Small intestine (tissue), 7 donors: ENCODE results near the gene TAF3. TPM values are rescaled to one million over a fixed set of nuclear protein-coding genes. Genes with fewer than 3 reads are reported as not detected.

ENCODE experiments used
- DNase-seq, 2 donors: peaks; one replicate each; pipeline versions ENCODE4 v3.0.0 to v3.0.0-alpha.2; 2013
- FAIRE-seq: peaks from 2 replicates; lab custom pipeline; 2012; peaks lifted over from hg19 to GRCh38; lab: Jason Lieb, UNC
- H3K27ac ChIP-seq, 3 donors: one replicate each; pipeline ENCODE4 v1.5.1; 2013; ENCODE audit warnings: low read length in 2 of 3, mild to moderate bottlenecking in 2 of 3, control low read depth in 1 of 3, inconsistent platforms in 1 of 3, low read depth in 1 of 3, moderate library complexity in 1 of 3
- H3K27me3 ChIP-seq, 3 donors: one replicate each; pipeline ENCODE4 v1.6.1; 2013; ENCODE audit warnings: low read length in 3 of 3, inconsistent platforms in 1 of 3; ENCODE audit not compliant: control insufficient read depth in 3 of 3, insufficient read depth in 3 of 3
- H3K36me3 ChIP-seq, 3 donors: one replicate each; pipeline ENCODE4 v1.6.1; 2013; ENCODE audit warnings: low read length in 3 of 3, inconsistent platforms in 1 of 3, low read depth in 1 of 3, mild to moderate bottlenecking in 1 of 3, moderate library complexity in 1 of 3; ENCODE audit not compliant: control insufficient read depth in 3 of 3, insufficient read depth in 2 of 3
- H3K4me1 ChIP-seq, 3 donors: one replicate each; pipeline ENCODE4 v1.6.1; 2013; ENCODE audit warnings: low read length in 2 of 3, inconsistent platforms in 1 of 3, low read depth in 1 of 3, mild to moderate bottlenecking in 1 of 3, moderate library complexity in 1 of 3; ENCODE audit not compliant: control insufficient read depth in 3 of 3, insufficient read depth in 2 of 3
- H3K4me3 ChIP-seq, 3 donors: one replicate each; pipeline ENCODE4 v1.5.1; 2013; ENCODE audit warnings: low read length in 3 of 3, control low read depth in 1 of 3, inconsistent platforms in 1 of 3, low read depth in 1 of 3, mild to moderate bottlenecking in 1 of 3, moderate library complexity in 1 of 3
- H3K9me3 ChIP-seq, 2 donors: one replicate each; pipeline ENCODE4 v1.6.1; 2013; ENCODE audit warnings: low read depth in 1 of 2, low read length in 1 of 2; ENCODE audit not compliant: control insufficient read depth in 2 of 2, insufficient read depth in 1 of 2
- WGBS, 3 donors: extraction: QIAGEN DNeasy Blood & Tissue Kit; methylation state at CpG; one replicate each; pipeline ENCODE4 v1.1.7; 2013; 5-methylcytosine and 5-hydroxymethylcytosine counted together
- polyA plus RNA-seq, 4 donors: library from polyadenylated mRNA; stranded (reverse) in 3 of 4; unstranded in 1 of 4; fragments of 200-250 nt in 3 of 4; fragments of 120-200 nt in 1 of 4; gene quantifications; one replicate each; pipeline versions ENCODE4 v1.2.1 to v1.2.3, GENCODE V29; 2013
- donor health status: healthy with polysubstance abuse.
- donor health status: control.
- donor health status: control.
- donor health status: Bipolar disorder and iron deficiency.
- donor health status: healthy.

TAF3 gene
- polyA plus RNA-seq, 4 donors = 3.4 to 5.4 (median 4.5) TPM

- 60 to 76% (median 67%) methylated on average over 43 to 45 of the region's 45 CpGs for WGBS, 3 donors
- FAIRE-seq (no peak), DNase-seq (no peak)
- Histone ChIP-seq H3K36me3 (no peaks in the 10 kb centered on the region), H3K27ac (no peak overlapping the region), H3K4me1 (peaks cover 0 to 12% (median 5%) of the 10 kb centered on the region in 3 donors), H3K4me3 (no peak overlapping the region), H3K27me3 (peaks cover 0 to 99% (median 21%) of the 10 kb centered on the region in 3 donors), H3K9me3 (no peaks in the 10 kb centered on the region)
Observed at GRCh38 chr10:8058274-8059111, 240.2 kb downstream of the TAF3 start.

- no peak for DNase-seq
- H3K36me3 ChIP-seq = no peaks in the 10 kb centered on the region
- WGBS, 3 donors = 50 to 64% (median 62%) methylated on average over 16 of the region's 16 CpGs
- H3K27ac ChIP-seq = peak overlapping the region in 1 of 3 donors; percentile 23
- peaks cover 0 to 98% (median 24%) of the 10 kb centered on the region in 3 donors for H3K27me3 ChIP-seq
- H3K4me1 ChIP-seq = peaks cover 0 to 5% (median 2%) of the 10 kb centered on the region in 3 donors
- H3K9me3 ChIP-seq = no peaks in the 10 kb centered on the region
- no peak overlapping the region for H3K4me3 ChIP-seq
- no peak for FAIRE-seq
Observed at GRCh38 chr10:8059191-8059936, 241.1 kb downstream of the TAF3 start.

- peaks cover 0 to 96% (median 24%) of the 10 kb centered on the region in 3 donors for H3K27me3 ChIP-seq
- DNase-seq = peak; percentile 11 to 43
- H3K9me3 ChIP-seq = no peaks in the 10 kb centered on the region
- H3K36me3 ChIP-seq = no peaks in the 10 kb centered on the region
- no peak for FAIRE-seq
- H3K27ac ChIP-seq = peak overlapping the region in 1 of 3 donors; percentile 50
- no peak overlapping the region for H3K4me3 ChIP-seq
- H3K4me1 ChIP-seq = no peaks in the 10 kb centered on the region
- WGBS, 3 donors = 26 to 41% (median 26%) methylated on average over 15 of the region's 15 CpGs
Observed at GRCh38 chr10:8060010-8060703, 241.9 kb downstream of the TAF3 start.

GRCh38 chr10:8060704-8061121 is 242.4 kb downstream of the TAF3 start:
- WGBS, 3 donors = 39 to 67% (median 44%) methylated on average over 10 of the region's 10 CpGs
- Histone ChIP-seq H3K4me1 (no peaks in the 10 kb centered on the region), H3K27ac (peak overlapping the region in 1 of 3 donors; percentile 50), H3K27me3 (peaks cover 0 to 93% (median 20%) of the 10 kb centered on the region in 3 donors), H3K36me3 (no peaks in the 10 kb centered on the region), H3K4me3 (no peak overlapping the region), H3K9me3 (no peaks in the 10 kb centered on the region)
- FAIRE-seq (no peak), DNase-seq (no peak)

- 70 to 76% (median 74%) methylated on average over 14 to 17 of the region's 17 CpGs for WGBS, 3 donors
- no peaks in the 10 kb centered on the region for H3K36me3 ChIP-seq
- peak overlapping the region in 1 of 3 donors; percentile 50 for H3K27ac ChIP-seq
- peak in 1 of 2 donors; percentile 27 for DNase-seq
- no peaks in the 10 kb centered on the region for H3K9me3 ChIP-seq
- H3K27me3 ChIP-seq = peaks cover 0 to 85% (median 21%) of the 10 kb centered on the region in 3 donors
- no peak overlapping the region for H3K4me3 ChIP-seq
- no peak for FAIRE-seq
- no peaks in the 10 kb centered on the region for H3K4me1 ChIP-seq
Observed at GRCh38 chr10:8061274-8062211, 243.2 kb downstream of the TAF3 start.

GRCh38 chr10:8063128-8063908 is 245.0 kb downstream of the TAF3 start:
- no peak for FAIRE-seq
- DNase-seq = no peak
- H3K36me3 ChIP-seq = no peaks in the 10 kb centered on the region
- WGBS, 3 donors = 59 to 65% (median 61%) methylated on average over 15 of the region's 15 CpGs
- H3K4me1 ChIP-seq = no peaks in the 10 kb centered on the region
- H3K27me3 ChIP-seq = peaks cover 0 to 67% (median 16%) of the 10 kb centered on the region in 3 donors
- no peak overlapping the region for H3K4me3 ChIP-seq
- no peaks in the 10 kb centered on the region for H3K9me3 ChIP-seq
- no peak overlapping the region for H3K27ac ChIP-seq

GRCh38 chr10:8063935-8064334 is 245.6 kb downstream of the TAF3 start:
- no peak for FAIRE-seq
- DNase-seq = no peak
- 59 to 72% (median 59%) methylated on average over 13 of the region's 13 CpGs for WGBS, 3 donors
- no peak overlapping the region for H3K27ac ChIP-seq
- peaks cover 0 to 61% (median 16%) of the 10 kb centered on the region in 3 donors for H3K27me3 ChIP-seq
- no peaks in the 10 kb centered on the region for H3K9me3 ChIP-seq
- H3K4me1 ChIP-seq = no peaks in the 10 kb centered on the region
- no peak overlapping the region for H3K4me3 ChIP-seq
- no peaks in the 10 kb centered on the region for H3K36me3 ChIP-seq
